GM12873 (cell line): ENCODE results near the gene FA2H.

ENCODE experiments used
- TF ChIP-seq, protein P1 (sequence below): IDR thresholded peaks from 2 replicates; pipeline ENCODE4 v1.5.1; 2012; ENCODE audit warnings: low read depth, mild to moderate bottlenecking, moderate library complexity, low read length, control low read depth; ENCODE audit not compliant: insufficient read depth; ENCODE audit errors: missing control alignments

The FA2H gene

DNA sequence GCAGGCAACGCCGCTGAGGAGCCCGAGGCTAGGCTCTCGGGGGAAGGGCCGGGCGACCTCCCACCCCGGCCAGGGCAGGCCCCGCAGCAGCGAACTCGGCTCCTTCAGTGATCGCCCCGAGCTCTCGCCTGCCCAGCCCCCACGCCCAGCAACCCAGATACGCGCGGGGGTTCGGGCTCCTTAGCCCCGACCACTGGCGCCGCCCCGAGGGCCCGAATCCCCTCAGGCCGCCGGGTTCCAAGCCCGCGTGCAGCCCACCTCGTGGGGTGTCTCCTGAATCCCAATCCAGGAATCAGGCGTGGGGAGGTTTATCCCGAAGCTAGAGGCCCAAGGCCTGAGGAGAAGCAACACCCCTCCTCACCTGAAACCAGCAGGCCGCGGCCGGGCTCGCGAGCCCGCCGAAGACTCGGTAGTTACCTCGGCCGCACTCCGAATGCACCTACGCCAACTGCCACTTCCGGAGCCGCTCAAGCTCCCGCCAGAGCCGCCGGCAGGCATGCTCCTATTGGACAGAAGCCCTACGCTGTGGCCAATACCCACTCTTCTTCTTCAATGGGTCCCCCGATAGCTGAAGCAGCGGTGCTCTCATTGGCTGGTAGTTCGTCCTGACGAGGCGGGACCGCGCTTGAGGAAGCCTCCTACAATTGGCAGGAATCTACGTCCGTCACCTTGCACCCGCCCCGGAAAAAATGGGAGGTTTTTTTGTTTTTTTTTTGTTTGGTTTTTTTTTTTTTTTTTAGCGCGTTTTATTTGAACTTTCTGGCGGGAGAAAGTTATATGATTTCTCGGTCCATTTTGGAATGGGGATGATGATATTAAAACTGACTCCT is 108.0 kb downstream of the FA2H start, which contains the start of gene RFWD3:
RFWD3 (minus strand) TSS at position 453 of the 830 bp plus-strand sequence. CDS start 5,428 bp downstream, outside the sequence.
- TF ChIP-seq, protein P1, sequence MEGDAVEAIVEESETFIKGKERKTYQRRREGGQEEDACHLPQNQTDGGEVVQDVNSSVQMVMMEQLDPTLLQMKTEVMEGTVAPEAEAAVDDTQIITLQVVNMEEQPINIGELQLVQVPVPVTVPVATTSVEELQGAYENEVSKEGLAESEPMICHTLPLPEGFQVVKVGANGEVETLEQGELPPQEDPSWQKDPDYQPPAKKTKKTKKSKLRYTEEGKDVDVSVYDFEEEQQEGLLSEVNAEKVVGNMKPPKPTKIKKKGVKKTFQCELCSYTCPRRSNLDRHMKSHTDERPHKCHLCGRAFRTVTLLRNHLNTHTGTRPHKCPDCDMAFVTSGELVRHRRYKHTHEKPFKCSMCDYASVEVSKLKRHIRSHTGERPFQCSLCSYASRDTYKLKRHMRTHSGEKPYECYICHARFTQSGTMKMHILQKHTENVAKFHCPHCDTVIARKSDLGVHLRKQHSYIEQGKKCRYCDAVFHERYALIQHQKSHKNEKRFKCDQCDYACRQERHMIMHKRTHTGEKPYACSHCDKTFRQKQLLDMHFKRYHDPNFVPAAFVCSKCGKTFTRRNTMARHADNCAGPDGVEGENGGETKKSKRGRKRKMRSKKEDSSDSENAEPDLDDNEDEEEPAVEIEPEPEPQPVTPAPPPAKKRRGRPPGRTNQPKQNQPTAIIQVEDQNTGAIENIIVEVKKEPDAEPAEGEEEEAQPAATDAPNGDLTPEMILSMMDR = no peak

DNA sequence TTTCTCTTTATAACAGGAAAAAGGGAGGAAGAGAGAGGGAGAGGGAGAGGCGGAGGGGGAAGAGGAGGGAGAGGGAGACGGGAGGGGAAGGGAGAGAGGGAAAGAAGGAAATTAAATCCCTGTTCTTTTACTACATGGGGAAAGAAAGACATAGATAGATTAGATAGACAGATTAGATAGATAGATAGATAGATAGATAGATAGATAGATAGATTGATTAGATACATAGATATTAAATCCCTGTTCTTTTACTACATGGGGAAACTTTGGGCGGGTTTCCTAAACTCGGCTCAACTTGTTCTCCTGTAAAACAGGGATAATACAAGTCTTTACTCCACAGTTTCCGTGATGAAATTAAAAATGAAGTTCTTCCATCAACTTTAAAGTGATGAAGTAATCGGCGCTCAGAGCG is 108.6 kb downstream of the FA2H start:
- TF ChIP-seq, protein P1 = no peak
